ENCODE results near the gene ZBTB3. TPM values are rescaled to one million over a fixed set of nuclear protein-coding genes. Genes with fewer than 3 reads are reported as not detected.

Gene ZBTB3
- total RNA-seq, 2 experiments from 2014 or later: 13.3 to 13.4 TPM

GRCh38 chr11:62727165-62727871, 26.6 kb downstream of the ZBTB3 start, which contains the start of gene HNRNPUL2:
TSS of gene HNRNPUL2 (minus strand) at chr11:62727457. CDS start at chr11:62727156, 301 bp downstream.
- Mint-ChIP-seq H3K27ac (peak within 1 kb of the TSS; percentile 97), H3K4me1 (peaks cover 48% of the 10 kb centered on the region), H3K9me3 (no peaks in the 10 kb centered on the region), H3K27me3 (no peaks in the 10 kb centered on the region), H3K36me3 (ENCODE audit: low read depth) (peaks cover 62% of the 10 kb centered on the region), H3K4me3 (peak within 1 kb of the TSS; percentile 87)
- ChIA-PET POLR2A (interaction anchor here (0.6 to 9.9 kb wide), 37 partner anchors 13 to 175 kb away, joined by 3 to 234 read pairs (median 7); partner anchors contain the start of genes BSCL2, C11orf98, CSKMT and EEF1G), CTCF (interaction anchor here (0.6 to 4.0 kb wide), 22 partner anchors 9 to 229 kb away, joined by 3 to 39 read pairs (median 5); partner anchors contain the start of genes MTA2, POLR2G, SLC3A2 and TAF6L)
- peak; percentile 99 for DNase-seq

GRCh38 chr11:62726915-62727164, 27.1 kb downstream of the ZBTB3 start:
- H3K9me3 Mint-ChIP-seq: no peaks in the 10 kb centered on the region
- no peaks in the 10 kb centered on the region for H3K27me3 Mint-ChIP-seq
- ChIA-PET POLR2A (interaction anchor here (0.6 to 9.9 kb wide), 36 partner anchors 13 to 174 kb away, joined by 3 to 234 read pairs (median 7); partner anchors contain the start of genes BSCL2, C11orf98, CSKMT and EEF1G), CTCF (interaction anchor here (0.6 to 4.0 kb wide), 21 partner anchors 12 to 228 kb away, joined by 3 to 39 read pairs (median 5); partner anchors contain the start of genes MTA2, POLR2G, SLC3A2 and TAF6L)
- H3K4me1 Mint-ChIP-seq: peaks cover 53% of the 10 kb centered on the region
- peak overlapping the region; percentile 97 for H3K27ac Mint-ChIP-seq
- DNase-seq: no peak
- H3K36me3 Mint-ChIP-seq (ENCODE audit: low read depth): peaks cover 67% of the 10 kb centered on the region
- H3K4me3 Mint-ChIP-seq: peak overlapping the region; percentile 87

GRCh38 chr11:62726156-62726914, 27.6 kb downstream of the ZBTB3 start:
- Mint-ChIP-seq H3K9me3 (no peaks in the 10 kb centered on the region), H3K36me3 (ENCODE audit: low read depth) (peaks cover 69% of the 10 kb centered on the region), H3K4me1 (peaks cover 55% of the 10 kb centered on the region), H3K4me3 (peak overlapping the region; percentile 87), H3K27me3 (no peaks in the 10 kb centered on the region), H3K27ac (peak overlapping the region; percentile 97)
- CTCF ChIA-PET: interaction anchor here (0.9 to 3.6 kb wide), 10 partner anchors 13 to 166 kb away, joined by 3 to 22 read pairs (median 6); partner anchors contain the start of genes SLC3A2, TAF6L and ZBTB3
- DNase-seq: no peak
- POLR2A ChIA-PET: interaction anchor here (0.6 to 9.9 kb wide), 26 partner anchors 11 to 183 kb away, joined by 3 to 234 read pairs (median 15); partner anchors contain the start of genes BSCL2, C11orf98, CSKMT and GANAB

- Mint-ChIP-seq H3K4me1 (peaks cover 57% of the 10 kb centered on the region), H3K36me3 (ENCODE audit: low read depth) (peaks cover 73% of the 10 kb centered on the region), H3K9me3 (no peaks in the 10 kb centered on the region), H3K27me3 (no peaks in the 10 kb centered on the region), H3K4me3 (peak overlapping the region; percentile 87), H3K27ac (peak overlapping the region; percentile 97)
- POLR2A ChIA-PET: interaction anchor here (0.7 to 9.9 kb wide), 18 partner anchors 12 to 183 kb away, joined by 3 to 234 read pairs (median 28); partner anchors contain the start of genes BSCL2, C11orf98, CSKMT and GNG3
- CTCF ChIA-PET: interaction anchor here (0.9 to 2.6 kb wide), 5 partner anchors 28 to 155 kb away, joined by 3 to 15 read pairs (median 5); partner anchors contain the start of genes SLC3A2 and ZBTB3
- DNase-seq: no peak
Observed at GRCh38 chr11:62725646-62726045, 28.3 kb downstream of the ZBTB3 start.

GRCh38 chr11:62724171-62724570, 29.8 kb downstream of the ZBTB3 start:
- POLR2A ChIA-PET: interaction anchor here (0.9 to 9.9 kb wide), 11 partner anchors 12 to 157 kb away, joined by 3 to 234 read pairs (median 4); partner anchors contain the start of genes BSCL2, GNG3, SLC3A2 and TMEM179B
- Mint-ChIP-seq H3K9me3 (no peaks in the 10 kb centered on the region), H3K27ac (no peak overlapping the region), H3K4me3 (peak overlapping the region; percentile 87), H3K36me3 (ENCODE audit: low read depth) (peaks cover 84% of the 10 kb centered on the region), H3K4me1 (peaks cover 57% of the 10 kb centered on the region), H3K27me3 (no peaks in the 10 kb centered on the region)
- no peak for DNase-seq
- CTCF ChIA-PET: interaction anchor here (0.9 to 1.8 kb wide), 4 partner anchors 44 to 157 kb away, joined by 3 to 5 read pairs (median 5); partner anchors contain the start of gene SLC3A2

GRCh38 chr11:62721994-62722393, 32.0 kb downstream of the ZBTB3 start:
- Mint-ChIP-seq H3K36me3 (ENCODE audit: low read depth) (peaks cover 94% of the 10 kb centered on the region), H3K9me3 (no peaks in the 10 kb centered on the region), H3K27me3 (no peaks in the 10 kb centered on the region), H3K27ac (no peak overlapping the region), H3K4me3 (no peak overlapping the region), H3K4me1 (peaks cover 65% of the 10 kb centered on the region)
- ChIA-PET CTCF (no interaction called here), POLR2A (no interaction called here)
- no peak for DNase-seq

GRCh38 chr11:62719302-62719978, 34.5 kb downstream of the ZBTB3 start:
- no peak for DNase-seq
- Mint-ChIP-seq H3K27ac (peak overlapping the region; percentile 6), H3K9me3 (no peaks in the 10 kb centered on the region), H3K36me3 (ENCODE audit: low read depth) (peaks cover 96% of the 10 kb centered on the region), H3K4me1 (peaks cover 79% of the 10 kb centered on the region), H3K27me3 (no peaks in the 10 kb centered on the region), H3K4me3 (no peak overlapping the region)
- CTCF ChIA-PET: interaction anchor here (1.2 kb wide), 1 partner anchor 35 kb away, joined by 5 read pairs; the partner anchor contains the start of gene ZBTB3
- POLR2A ChIA-PET: interaction anchor here (0.8 to 1.5 kb wide), 3 partner anchors 54 to 165 kb away, joined by 3 to 4 read pairs (median 3); partner anchors contain the start of genes C11orf98 and CSKMT

- H3K27ac Mint-ChIP-seq: peak overlapping the region; percentile 5
- H3K36me3 Mint-ChIP-seq (ENCODE audit: low read depth): peaks cover 90% of the 10 kb centered on the region
- no peak overlapping the region for H3K4me3 Mint-ChIP-seq
- POLR2A ChIA-PET: interaction anchor here (0.6 to 14.0 kb wide), 4 partner anchors 10 to 166 kb away, joined by 3 to 234 read pairs (median 8); partner anchors contain the start of genes BSCL2, GNG3, HNRNPUL2 and TTC9C
- H3K27me3 Mint-ChIP-seq: no peaks in the 10 kb centered on the region
- H3K4me1 Mint-ChIP-seq: peaks cover 79% of the 10 kb centered on the region
- CTCF ChIA-PET: interaction anchor here (1.1 kb wide), 1 partner anchor 105 kb away, joined by 3 read pairs; no protein-coding TSS in a partner anchor
- H3K9me3 Mint-ChIP-seq: no peaks in the 10 kb centered on the region
- no peak for DNase-seq
Observed at GRCh38 chr11:62716816-62717215, 37.1 kb downstream of the ZBTB3 start.

GRCh38 chr11:62716206-62716605, 37.8 kb downstream of the ZBTB3 start:
- ChIA-PET CTCF (interaction anchor here (1.1 to 1.8 kb wide), 2 partner anchors 12 to 104 kb away, joined by 3 to 5 read pairs; partner anchors contain the start of genes HNRNPUL2 and TTC9C), POLR2A (interaction anchor here (1.0 to 14.0 kb wide), 6 partner anchors 9 to 124 kb away, joined by 3 to 234 read pairs (median 6); partner anchors contain the start of genes BSCL2, GNG3, HNRNPUL2 and TMEM179B)
- H3K9me3 Mint-ChIP-seq: no peaks in the 10 kb centered on the region
- peaks cover 72% of the 10 kb centered on the region for H3K4me1 Mint-ChIP-seq
- H3K27ac Mint-ChIP-seq: no peak overlapping the region
- DNase-seq: no peak
- no peak overlapping the region for H3K4me3 Mint-ChIP-seq
- no peaks in the 10 kb centered on the region for H3K27me3 Mint-ChIP-seq
- H3K36me3 Mint-ChIP-seq (ENCODE audit: low read depth): peaks cover 88% of the 10 kb centered on the region

GRCh38 chr11:62715150-62716130, 38.5 kb downstream of the ZBTB3 start:
- peaks cover 72% of the 10 kb centered on the region for H3K4me1 Mint-ChIP-seq
- ChIA-PET POLR2A (interaction anchor here (1.0 to 14.0 kb wide), 7 partner anchors 9 to 126 kb away, joined by 3 to 234 read pairs (median 5); partner anchors contain the start of genes BSCL2, C11orf98, CSKMT and GNG3), CTCF (interaction anchor here (1.1 to 1.8 kb wide), 3 partner anchors 12 to 103 kb away, joined by 3 to 5 read pairs (median 3); partner anchors contain the start of genes HNRNPUL2 and TTC9C)
- H3K9me3 Mint-ChIP-seq: no peaks in the 10 kb centered on the region
- peaks cover 88% of the 10 kb centered on the region for H3K36me3 Mint-ChIP-seq (ENCODE audit: low read depth)
- peak overlapping the region; percentile 12 for H3K27ac Mint-ChIP-seq
- no peak overlapping the region for H3K4me3 Mint-ChIP-seq
- no peaks in the 10 kb centered on the region for H3K27me3 Mint-ChIP-seq
- DNase-seq: no peak
